ENCODE measurements around the gene KCNH1. TPM values are rescaled to one million over a fixed set of nuclear protein-coding genes. Genes with fewer than 3 reads are reported as not detected.

Gene KCNH1
- polyA plus RNA-seq, 1 donor from 2014 or later, result 3.9 TPM

DNA sequence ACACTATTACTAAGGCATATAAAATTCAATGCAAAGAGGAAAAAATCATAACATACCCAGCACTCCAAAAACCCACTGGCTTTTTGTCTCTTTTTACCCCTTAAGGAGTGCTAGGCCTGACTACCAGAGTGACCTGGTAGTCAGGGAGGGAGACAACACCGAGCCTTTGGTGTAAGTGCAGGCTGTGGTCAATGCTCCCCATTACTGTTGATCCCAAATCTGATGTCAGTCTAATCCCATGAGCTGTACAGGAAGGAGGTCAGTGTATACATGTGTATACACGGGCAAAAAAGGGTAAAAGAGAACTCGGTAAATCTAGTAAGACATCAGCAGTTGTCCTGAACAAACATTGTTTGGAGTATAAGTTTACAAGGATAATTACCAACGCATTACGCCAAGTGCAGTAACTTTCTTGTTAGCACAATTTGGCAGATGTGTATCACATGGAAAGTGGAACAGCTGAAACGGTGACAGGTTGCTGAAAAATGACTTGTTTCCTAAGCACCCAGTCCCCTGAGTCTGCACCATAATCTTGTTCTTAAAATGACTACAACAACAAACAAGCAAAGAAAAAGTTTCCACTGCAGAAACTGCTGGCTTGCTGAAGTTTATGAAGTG is 217.9 kb downstream of the KCNH1 start:
- H4K20me1 ChIP-seq (ENCODE audit: insufficient read depth), result no peaks in the 10 kb centered on the region
- no peak overlapping the region for H3K4me3 ChIP-seq (ENCODE audit: low read length)
- no peak overlapping the region for H2AFZ ChIP-seq (ENCODE audit: low read depth, low read length)
- H3F3A ChIP-seq (ENCODE audit: insufficient read depth, low read length, poor library complexity, severe bottlenecking), result no peaks in the 10 kb centered on the region
- TF ChIP-seq RAD21 (conservative IDR thresholded peaks at IDR 0.05) (no peak), POLR2AphosphoS5 (IDR thresholded peaks at IDR 0.05) (no peak), EZH2 (IDR thresholded peaks at IDR 0.05; ENCODE audit: borderline replicate concordance, insufficient read depth, low read length, poor library complexity, severe bottlenecking) (no peak), MXI1 (conservative IDR thresholded peaks at IDR 0.05; ENCODE audit: poor library complexity, severe bottlenecking) (no peak), SMC3 (conservative IDR thresholded peaks at IDR 0.05; ENCODE audit: poor library complexity) (no peak), EP300 (conservative IDR thresholded peaks at IDR 0.05; ENCODE audit: poor library complexity, severe bottlenecking) (no peak), TAF1 (IDR thresholded peaks at IDR 0.05; ENCODE audit: low read depth) (no peak)
- TF ChIP-seq, protein P1, sequence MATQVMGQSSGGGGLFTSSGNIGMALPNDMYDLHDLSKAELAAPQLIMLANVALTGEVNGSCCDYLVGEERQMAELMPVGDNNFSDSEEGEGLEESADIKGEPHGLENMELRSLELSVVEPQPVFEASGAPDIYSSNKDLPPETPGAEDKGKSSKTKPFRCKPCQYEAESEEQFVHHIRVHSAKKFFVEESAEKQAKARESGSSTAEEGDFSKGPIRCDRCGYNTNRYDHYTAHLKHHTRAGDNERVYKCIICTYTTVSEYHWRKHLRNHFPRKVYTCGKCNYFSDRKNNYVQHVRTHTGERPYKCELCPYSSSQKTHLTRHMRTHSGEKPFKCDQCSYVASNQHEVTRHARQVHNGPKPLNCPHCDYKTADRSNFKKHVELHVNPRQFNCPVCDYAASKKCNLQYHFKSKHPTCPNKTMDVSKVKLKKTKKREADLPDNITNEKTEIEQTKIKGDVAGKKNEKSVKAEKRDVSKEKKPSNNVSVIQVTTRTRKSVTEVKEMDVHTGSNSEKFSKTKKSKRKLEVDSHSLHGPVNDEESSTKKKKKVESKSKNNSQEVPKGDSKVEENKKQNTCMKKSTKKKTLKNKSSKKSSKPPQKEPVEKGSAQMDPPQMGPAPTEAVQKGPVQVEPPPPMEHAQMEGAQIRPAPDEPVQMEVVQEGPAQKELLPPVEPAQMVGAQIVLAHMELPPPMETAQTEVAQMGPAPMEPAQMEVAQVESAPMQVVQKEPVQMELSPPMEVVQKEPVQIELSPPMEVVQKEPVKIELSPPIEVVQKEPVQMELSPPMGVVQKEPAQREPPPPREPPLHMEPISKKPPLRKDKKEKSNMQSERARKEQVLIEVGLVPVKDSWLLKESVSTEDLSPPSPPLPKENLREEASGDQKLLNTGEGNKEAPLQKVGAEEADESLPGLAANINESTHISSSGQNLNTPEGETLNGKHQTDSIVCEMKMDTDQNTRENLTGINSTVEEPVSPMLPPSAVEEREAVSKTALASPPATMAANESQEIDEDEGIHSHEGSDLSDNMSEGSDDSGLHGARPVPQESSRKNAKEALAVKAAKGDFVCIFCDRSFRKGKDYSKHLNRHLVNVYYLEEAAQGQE (IDR thresholded peaks at IDR 0.05; ENCODE audit: borderline replicate concordance), result no peak
- TF ChIP-seq, protein P2, sequence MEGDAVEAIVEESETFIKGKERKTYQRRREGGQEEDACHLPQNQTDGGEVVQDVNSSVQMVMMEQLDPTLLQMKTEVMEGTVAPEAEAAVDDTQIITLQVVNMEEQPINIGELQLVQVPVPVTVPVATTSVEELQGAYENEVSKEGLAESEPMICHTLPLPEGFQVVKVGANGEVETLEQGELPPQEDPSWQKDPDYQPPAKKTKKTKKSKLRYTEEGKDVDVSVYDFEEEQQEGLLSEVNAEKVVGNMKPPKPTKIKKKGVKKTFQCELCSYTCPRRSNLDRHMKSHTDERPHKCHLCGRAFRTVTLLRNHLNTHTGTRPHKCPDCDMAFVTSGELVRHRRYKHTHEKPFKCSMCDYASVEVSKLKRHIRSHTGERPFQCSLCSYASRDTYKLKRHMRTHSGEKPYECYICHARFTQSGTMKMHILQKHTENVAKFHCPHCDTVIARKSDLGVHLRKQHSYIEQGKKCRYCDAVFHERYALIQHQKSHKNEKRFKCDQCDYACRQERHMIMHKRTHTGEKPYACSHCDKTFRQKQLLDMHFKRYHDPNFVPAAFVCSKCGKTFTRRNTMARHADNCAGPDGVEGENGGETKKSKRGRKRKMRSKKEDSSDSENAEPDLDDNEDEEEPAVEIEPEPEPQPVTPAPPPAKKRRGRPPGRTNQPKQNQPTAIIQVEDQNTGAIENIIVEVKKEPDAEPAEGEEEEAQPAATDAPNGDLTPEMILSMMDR (IDR thresholded peaks at IDR 0.05; ENCODE audit: poor library complexity, severe bottlenecking), result no peak
- H3K79me2 ChIP-seq (replicated peaks; ENCODE audit: insufficient read depth, low read length), result no peaks in the 10 kb centered on the region
- no peaks in the 10 kb centered on the region for H3K9me3 ChIP-seq (ENCODE audit: low read length)
- H3K4me2 ChIP-seq (ENCODE audit: low read length), result no peak overlapping the region
- H3K27me3 ChIP-seq (ENCODE audit: insufficient read depth, low read depth, low read length), result no peaks in the 10 kb centered on the region
- H3K27ac ChIP-seq (ENCODE audit: low read length), result no peak overlapping the region
- H3K9ac ChIP-seq (ENCODE audit: low read length), result no peak overlapping the region
- H3K9me2 ChIP-seq (ENCODE audit: insufficient read depth, low read length), result no peaks in the 10 kb centered on the region
- no peaks in the 10 kb centered on the region for H3K36me3 ChIP-seq (ENCODE audit: insufficient read depth, low read length)

DNA sequence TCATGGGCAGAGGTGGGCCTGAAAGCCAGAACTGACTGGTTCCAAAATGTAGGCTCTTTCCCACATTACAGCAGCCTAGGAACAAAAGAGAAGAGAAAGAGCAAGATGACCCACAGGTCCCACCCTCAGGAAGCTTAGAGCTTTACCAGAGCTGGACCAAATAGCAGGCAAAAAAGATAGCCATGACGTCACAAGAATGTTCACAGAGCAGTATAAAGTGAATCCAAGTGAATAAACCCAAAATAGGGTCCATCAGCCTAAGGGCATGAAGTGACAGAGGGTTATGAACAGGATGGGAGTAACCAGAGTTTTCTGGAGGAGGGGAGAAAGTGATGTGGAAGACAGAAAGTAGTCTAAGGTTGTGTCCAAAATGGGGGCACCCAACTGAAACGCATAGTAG is 221.2 kb downstream of the KCNH1 start:
- Histone ChIP-seq H3K9ac (ENCODE audit: low read length) (no peak overlapping the region), H3K4me3 (ENCODE audit: low read length) (no peak overlapping the region), H3K36me3 (ENCODE audit: insufficient read depth, low read length) (no peaks in the 10 kb centered on the region), H2AFZ (ENCODE audit: low read depth, low read length) (no peak overlapping the region), H3K27ac (ENCODE audit: low read length) (no peak overlapping the region), H3K79me2 (replicated peaks; ENCODE audit: insufficient read depth, low read length) (no peaks in the 10 kb centered on the region), H3K9me3 (ENCODE audit: low read length) (no peaks in the 10 kb centered on the region), H4K20me1 (ENCODE audit: insufficient read depth) (no peaks in the 10 kb centered on the region), H3K4me2 (ENCODE audit: low read length) (no peak overlapping the region), H3K27me3 (ENCODE audit: insufficient read depth, low read depth, low read length) (no peaks in the 10 kb centered on the region), H3F3A (ENCODE audit: insufficient read depth, low read length, poor library complexity, severe bottlenecking) (no peaks in the 10 kb centered on the region), H3K9me2 (ENCODE audit: insufficient read depth, low read length) (no peaks in the 10 kb centered on the region)
- TF ChIP-seq, protein P2 (IDR thresholded peaks at IDR 0.05; ENCODE audit: poor library complexity, severe bottlenecking), result no peak
- TF ChIP-seq SMC3 (conservative IDR thresholded peaks at IDR 0.05; ENCODE audit: poor library complexity) (no peak), EP300 (conservative IDR thresholded peaks at IDR 0.05; ENCODE audit: poor library complexity, severe bottlenecking) (no peak), MXI1 (conservative IDR thresholded peaks at IDR 0.05; ENCODE audit: poor library complexity, severe bottlenecking) (no peak), POLR2AphosphoS5 (IDR thresholded peaks at IDR 0.05) (no peak), EZH2 (IDR thresholded peaks at IDR 0.05; ENCODE audit: borderline replicate concordance, insufficient read depth, low read length, poor library complexity, severe bottlenecking) (no peak), RAD21 (conservative IDR thresholded peaks at IDR 0.05) (no peak), TAF1 (IDR thresholded peaks at IDR 0.05; ENCODE audit: low read depth) (no peak)
- TF ChIP-seq, protein P1 (IDR thresholded peaks at IDR 0.05; ENCODE audit: borderline replicate concordance), result no peak

Data from neural cell (in vitro differentiated cells).